ENCODE results near the gene THRB. TPM values are rescaled to one million over a fixed set of nuclear protein-coding genes. Genes with fewer than 3 reads are reported as not detected.
A peak's percentile ranks its signal among the peaks of the same experiment; 100 is the strongest.

THRB gene
- total and polyA plus RNA-seq, 9 of the 15 experiments (the other 6 are each of a cell fraction or from before 2014, with no cell fraction given), result 1.7 to 14.9 (median 6.9) TPM

GRCh38 chr3:24510030-24510648 lies 15.5 kb upstream of the THRB start (continued):
- no peak for TF ChIP-seq MAZ (CRISPR knock-in tag; conservative IDR thresholded peaks at IDR 0.05 in 1 of 2, IDR thresholded peaks at IDR 0.05 in 1 of 2)
- TF ChIP-seq MCM7 (IDR thresholded peaks at IDR 0.05), result no peak
- TF ChIP-seq GABPB1 (CRISPR knock-in tag; IDR thresholded peaks at IDR 0.05), result no peak
- TF ChIP-seq TAF7 (tag; IDR thresholded peaks at IDR 0.05), result no peak
- TF ChIP-seq MTF1 (CRISPR knock-in tag; IDR thresholded peaks at IDR 0.05; ENCODE audit: borderline replicate concordance), result no peak
- no peak for TF ChIP-seq ILK (tag; IDR thresholded peaks at IDR 0.05; ENCODE audit: borderline replicate concordance, low read depth)
- 0 out of 4 replicates have a peak, but pooled peaks of 1 of the 2 experiments have one; percentile 10 for TF ChIP-seq RAD21 (CRISPR knock-in tag; conservative IDR thresholded peaks at IDR 0.05 in 1 of 2, IDR thresholded peaks at IDR 0.05 in 1 of 2)
- no peak for TF ChIP-seq EGR1 (conservative IDR thresholded peaks at IDR 0.05)
- TF ChIP-seq ESRRB (CRISPR knock-in tag; IDR thresholded peaks at IDR 0.05; ENCODE audit: borderline replicate concordance), result no peak
- no peak for TF ChIP-seq PRPF4 (IDR thresholded peaks at IDR 0.05; ENCODE audit: insufficient read depth, low read depth, low read length, poor library complexity, severe bottlenecking)
- peak; percentile 53; the same call in 1 of the 2 replicates for TF ChIP-seq SMAD4 (CRISPR knock-in tag; conservative IDR thresholded peaks at IDR 0.05)
- peak; percentile 33; the same call in 1 of the 2 replicates for TF ChIP-seq NFIC (IDR thresholded peaks at IDR 0.05)
- no peak for TF ChIP-seq DDX20 (tag; IDR thresholded peaks at IDR 0.05; ENCODE audit: low read depth)
- no peak for TF ChIP-seq OTX1 (CRISPR knock-in tag; IDR thresholded peaks at IDR 0.05)
- TF ChIP-seq THRB (CRISPR knock-in tag; conservative IDR thresholded peaks at IDR 0.05), result no peak
- no peak for TF ChIP-seq ZKSCAN8 (CRISPR knock-in tag; IDR thresholded peaks at IDR 0.05)
- TF ChIP-seq PML (IDR thresholded peaks at IDR 0.05; ENCODE audit: low read length), result no peak
- TF ChIP-seq THRA (IDR thresholded peaks at IDR 0.05), result no peak
- no peak for TF ChIP-seq ZNF707 (CRISPR knock-in tag; conservative IDR thresholded peaks at IDR 0.05)
- no peak for TF ChIP-seq ZNF561 (CRISPR knock-in tag; conservative IDR thresholded peaks at IDR 0.05)
- TF ChIP-seq THAP12 (CRISPR knock-in tag; IDR thresholded peaks at IDR 0.05), result no peak
- no peak for TF ChIP-seq CREB5 (CRISPR knock-in tag; IDR thresholded peaks at IDR 0.05)
- TF ChIP-seq GTF2F1 (IDR thresholded peaks at IDR 0.05; ENCODE audit: low read depth, low read length), result no peak

Measured in K562 (cell line).